Natural killer cell (primary cell): ENCODE results near the gene KIAA1614. TPM values are rescaled to one million over a fixed set of nuclear protein-coding genes. Genes with fewer than 3 reads are reported as not detected.

Experiments
- ATAC-seq, 3 donors: fragments of 150-1000 bp in 2 of 3; fragments of 200-7000 bp in 1 of 3; cut with Tn5 transposase; 1 replicate in 1 of 3; 2 replicates in 2 of 3; pipeline ENCODE4 v1.10.0; 2021; ENCODE audit warnings: mild to moderate bottlenecking in 2 of 3, moderate library complexity in 2 of 3
- DNase-seq, 2 donors: peaks; one replicate each; pipeline versions ENCODE4 v3.0.0 to v3.0.0-alpha.2; 2013 to 2021; ENCODE audit warnings: mixed read lengths in 1 of 2
- H3K27ac ChIP-seq: one replicate; pipeline ENCODE4 v1.5.1; 2013; ENCODE audit warnings: mild to moderate bottlenecking, low read length
- H3K27me3 ChIP-seq: one replicate; pipeline ENCODE4 v1.6.1; 2013; ENCODE audit warnings: low read length; ENCODE audit not compliant: control insufficient read depth, insufficient read depth
- H3K36me3 ChIP-seq: one replicate; pipeline ENCODE4 v1.6.1; 2013; ENCODE audit warnings: low read length; ENCODE audit not compliant: control insufficient read depth, insufficient read depth
- H3K4me1 ChIP-seq: one replicate; pipeline ENCODE4 v1.6.1; 2013; ENCODE audit warnings: low read length; ENCODE audit not compliant: control insufficient read depth, insufficient read depth
- H3K4me3 ChIP-seq: one replicate; pipeline ENCODE4 v1.5.1; 2013; ENCODE audit warnings: low read length
- H3K9me3 ChIP-seq: one replicate; pipeline ENCODE4 v1.6.1; 2013; ENCODE audit warnings: low read length; ENCODE audit not compliant: control insufficient read depth, insufficient read depth
- H3K27ac Mint-ChIP-seq, 2 donors: one replicate each; pipeline ENCODE4 v1.8.0; 2022; ENCODE audit warnings: mild to moderate bottlenecking in 2 of 2, mixed read lengths in 2 of 2, moderate library complexity in 1 of 2
- H3K27me3 Mint-ChIP-seq, 2 donors: one replicate each; pipeline ENCODE4 v1.8.0; 2022; ENCODE audit warnings: low read depth in 2 of 2, mixed read lengths in 2 of 2
- H3K36me3 Mint-ChIP-seq: one replicate; pipeline ENCODE4 v1.8.0; 2022; ENCODE audit warnings: mixed read lengths
- H3K4me1 Mint-ChIP-seq, 2 donors: one replicate each; pipeline ENCODE4 v1.8.0; 2022; ENCODE audit warnings: mixed read lengths in 2 of 2
- H3K4me3 Mint-ChIP-seq: one replicate; pipeline ENCODE4 v1.8.0; 2022; ENCODE audit warnings: mild to moderate bottlenecking, moderate library complexity, mixed read lengths
- H3K9me3 Mint-ChIP-seq, 2 donors: one replicate each; pipeline ENCODE4 v1.8.0; 2022; ENCODE audit warnings: mixed read lengths in 2 of 2
- WGBS: methylation state at CpG from one replicate; pipeline ENCODE4 v1.1.7; 2013; ENCODE audit warnings: missing lambda C conversion rate; ENCODE audit not compliant: insufficient coverage; 5-methylcytosine and 5-hydroxymethylcytosine counted together
- intact Hi-C: fragments of 100-400 bp; cut with micrococcal nuclease; formaldehyde crosslinking; loops from one replicate; pipeline ENCODE4 v1.14.2; 2022
- total RNA-seq, 4 donors: library from RNA; stranded (reverse); fragments of 120-200 nt in 1 of 4; gene quantifications; one replicate each; pipeline versions ENCODE4 v1.2.3 to v1.2.4, GENCODE V29; 2013 to 2022
- TF ChIP-seq, protein P1 (sequence below): fragments of 200-600 bp; IDR thresholded peaks from one replicate; pipeline ENCODE4 v1.8.0; 2022; ENCODE audit warnings: antibody characterized with exemption

Gene KIAA1614
- total RNA-seq, 3 donors from 2014 or later (not counting 1 experiment from before 2014, with no cell fraction given), result 0.09 to 0.80 (median 0.40) TPM

DNA sequence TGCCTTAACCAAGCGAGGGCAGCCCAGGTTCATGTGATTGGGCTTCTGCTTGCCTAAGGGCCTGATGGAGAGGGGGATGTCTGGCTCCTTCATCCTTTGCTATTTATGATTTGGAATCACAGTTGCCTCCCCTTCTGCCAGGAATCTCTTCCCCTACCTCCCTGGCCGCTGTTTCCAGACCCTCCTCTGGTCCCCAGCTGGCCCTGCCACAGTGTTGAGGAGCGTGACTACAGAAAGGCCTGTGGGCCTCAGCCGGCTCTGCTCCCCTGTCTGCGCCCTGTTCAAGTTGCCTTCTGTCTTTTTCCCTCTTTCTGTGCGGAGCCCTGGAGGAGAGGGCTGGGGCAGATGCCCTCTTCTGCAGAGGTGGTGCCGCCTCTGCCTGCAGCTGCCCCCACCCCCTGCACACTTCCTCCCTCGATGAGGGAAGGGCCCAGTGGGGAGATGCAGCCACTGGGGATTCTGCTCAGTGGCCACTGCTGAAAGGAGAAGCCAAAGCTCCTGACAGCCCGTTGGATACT, 6.5 kb downstream of the KIAA1614 start:
- H3K27ac ChIP-seq, result no peak overlapping the region
- WGBS, result 76% methylated on average over 9 of the region's 9 CpGs
- H3K4me1 ChIP-seq, result no peaks in the 10 kb centered on the region
- H3K9me3 ChIP-seq, result no peaks in the 10 kb centered on the region
- ATAC-seq, result no peak
- no peaks in the 10 kb centered on the region for H3K4me1 Mint-ChIP-seq
- H3K36me3 Mint-ChIP-seq, result no peaks in the 10 kb centered on the region
- no peaks in the 10 kb centered on the region for H3K9me3 Mint-ChIP-seq
- intact Hi-C loops, result no loop called here
- no peak overlapping the region for H3K4me3 Mint-ChIP-seq
- no peaks in the 10 kb centered on the region for H3K27me3 ChIP-seq
- TF ChIP-seq, protein P1, sequence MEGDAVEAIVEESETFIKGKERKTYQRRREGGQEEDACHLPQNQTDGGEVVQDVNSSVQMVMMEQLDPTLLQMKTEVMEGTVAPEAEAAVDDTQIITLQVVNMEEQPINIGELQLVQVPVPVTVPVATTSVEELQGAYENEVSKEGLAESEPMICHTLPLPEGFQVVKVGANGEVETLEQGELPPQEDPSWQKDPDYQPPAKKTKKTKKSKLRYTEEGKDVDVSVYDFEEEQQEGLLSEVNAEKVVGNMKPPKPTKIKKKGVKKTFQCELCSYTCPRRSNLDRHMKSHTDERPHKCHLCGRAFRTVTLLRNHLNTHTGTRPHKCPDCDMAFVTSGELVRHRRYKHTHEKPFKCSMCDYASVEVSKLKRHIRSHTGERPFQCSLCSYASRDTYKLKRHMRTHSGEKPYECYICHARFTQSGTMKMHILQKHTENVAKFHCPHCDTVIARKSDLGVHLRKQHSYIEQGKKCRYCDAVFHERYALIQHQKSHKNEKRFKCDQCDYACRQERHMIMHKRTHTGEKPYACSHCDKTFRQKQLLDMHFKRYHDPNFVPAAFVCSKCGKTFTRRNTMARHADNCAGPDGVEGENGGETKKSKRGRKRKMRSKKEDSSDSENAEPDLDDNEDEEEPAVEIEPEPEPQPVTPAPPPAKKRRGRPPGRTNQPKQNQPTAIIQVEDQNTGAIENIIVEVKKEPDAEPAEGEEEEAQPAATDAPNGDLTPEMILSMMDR, result no peak
- no peak overlapping the region for H3K4me3 ChIP-seq
- DNase-seq, result no peak
- no peak overlapping the region for H3K27ac Mint-ChIP-seq
- H3K36me3 ChIP-seq, result no peaks in the 10 kb centered on the region
- peaks cover 4 to 8% of the 10 kb centered on the region in 2 donors for H3K27me3 Mint-ChIP-seq

DNA sequence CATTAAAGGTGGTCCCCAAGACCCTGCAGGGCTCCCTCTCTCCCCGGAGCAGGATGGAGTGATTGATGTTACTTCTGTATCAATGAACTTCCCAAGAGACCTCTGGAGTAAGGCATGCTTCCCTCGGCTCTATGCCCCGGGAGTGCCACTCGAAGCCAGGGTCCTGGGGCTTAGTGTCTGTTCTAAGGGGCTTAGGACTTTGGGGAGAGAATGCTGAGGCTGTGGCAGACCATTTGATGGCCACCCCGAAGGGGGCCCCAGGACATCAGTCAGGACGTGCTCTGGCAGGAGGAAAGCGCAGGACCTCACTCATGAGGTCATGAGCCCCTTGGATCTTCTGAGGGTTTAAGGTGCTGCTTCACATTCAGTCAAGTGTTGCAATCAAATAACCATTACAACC, 7.5 kb downstream of the KIAA1614 start:
- no peaks in the 10 kb centered on the region for H3K4me1 Mint-ChIP-seq
- no peak for DNase-seq
- TF ChIP-seq, protein P1, result no peak
- Histone ChIP-seq H3K27me3 (no peaks in the 10 kb centered on the region), H3K27ac (no peak overlapping the region), H3K4me3 (no peak overlapping the region), H3K9me3 (no peaks in the 10 kb centered on the region), H3K36me3 (no peaks in the 10 kb centered on the region), H3K4me1 (no peaks in the 10 kb centered on the region)
- no peaks in the 10 kb centered on the region for H3K9me3 Mint-ChIP-seq
- WGBS, result 86% methylated on average over 7 of the region's 7 CpGs
- H3K27me3 Mint-ChIP-seq, result peaks cover 2 to 4% of the 10 kb centered on the region in 2 donors
- H3K36me3 Mint-ChIP-seq, result no peaks in the 10 kb centered on the region
- H3K27ac Mint-ChIP-seq, result no peak overlapping the region
- no peak for ATAC-seq
- no peak overlapping the region for H3K4me3 Mint-ChIP-seq
- intact Hi-C loops, result no loop called here

DNA sequence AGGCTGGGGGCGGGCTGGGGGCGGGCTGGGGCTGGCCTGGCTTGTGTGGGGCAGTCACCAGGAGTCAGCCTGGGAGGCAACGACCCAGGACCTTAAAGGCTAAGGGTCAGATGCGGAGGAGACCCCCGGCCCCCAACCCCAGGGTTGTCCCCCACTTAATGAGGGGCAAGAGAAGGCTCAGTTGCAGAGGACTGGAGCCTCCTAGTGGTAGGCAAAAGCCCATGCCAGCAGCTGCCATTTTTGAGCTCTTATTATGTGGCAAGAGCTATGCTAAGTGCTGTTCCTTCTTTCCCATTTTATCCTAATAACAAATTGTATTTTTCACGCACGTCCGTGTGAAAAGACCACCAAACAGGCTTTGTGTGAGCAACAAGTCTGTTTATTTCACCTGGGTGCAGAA, 8.0 kb downstream of the KIAA1614 start:
- H3K27ac Mint-ChIP-seq, result no peak overlapping the region
- intact Hi-C loops, result no loop called here
- WGBS, result 85% methylated on average over 8 of the region's 8 CpGs
- no peak for ATAC-seq
- H3K36me3 Mint-ChIP-seq, result no peaks in the 10 kb centered on the region
- TF ChIP-seq, protein P1, result no peak
- Histone ChIP-seq H3K4me1 (no peaks in the 10 kb centered on the region), H3K27ac (no peak overlapping the region), H3K36me3 (no peaks in the 10 kb centered on the region), H3K27me3 (no peaks in the 10 kb centered on the region), H3K4me3 (no peak overlapping the region), H3K9me3 (no peaks in the 10 kb centered on the region)
- no peaks in the 10 kb centered on the region for H3K27me3 Mint-ChIP-seq
- DNase-seq, result no peak
- no peak overlapping the region for H3K4me3 Mint-ChIP-seq
- no peaks in the 10 kb centered on the region for H3K4me1 Mint-ChIP-seq
- no peaks in the 10 kb centered on the region for H3K9me3 Mint-ChIP-seq

DNA sequence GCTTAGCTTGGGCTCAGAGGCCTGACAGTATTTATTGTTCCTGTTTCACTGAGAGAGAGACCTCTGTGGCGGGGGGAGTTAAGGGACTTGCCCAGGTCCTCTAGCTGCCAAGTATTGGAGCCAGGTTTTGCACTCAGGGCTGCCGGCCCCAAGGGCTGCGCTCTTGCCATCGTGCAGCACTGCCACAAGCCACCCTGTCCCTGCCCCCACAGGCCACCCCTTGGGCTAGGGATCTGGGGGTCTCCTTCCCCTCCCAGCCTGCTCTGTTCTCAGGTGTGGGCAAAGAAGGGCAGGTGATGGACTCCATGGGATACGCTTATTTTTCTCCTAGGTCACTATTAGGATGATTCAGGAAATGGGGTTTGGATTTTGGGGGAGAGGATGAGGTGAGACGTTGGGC, 8.7 kb downstream of the KIAA1614 start:
- Mint-ChIP-seq H3K4me1 (peaks cover 0 to 3% of the 10 kb centered on the region in 2 donors), H3K27me3 (no peaks in the 10 kb centered on the region), H3K9me3 (no peaks in the 10 kb centered on the region), H3K27ac (no peak overlapping the region), H3K36me3 (no peaks in the 10 kb centered on the region), H3K4me3 (no peak overlapping the region)
- intact Hi-C loops, result no loop called here
- Histone ChIP-seq H3K4me3 (no peak overlapping the region), H3K9me3 (no peaks in the 10 kb centered on the region), H3K4me1 (peaks cover 4% of the 10 kb centered on the region), H3K27ac (no peak overlapping the region), H3K27me3 (no peaks in the 10 kb centered on the region), H3K36me3 (no peaks in the 10 kb centered on the region)
- ATAC-seq (no peak), DNase-seq (no peak)
- 83% methylated on average over 6 of the region's 6 CpGs for WGBS
- TF ChIP-seq, protein P1, result no peak
